HepG2 (cell line): ENCODE measurements around the gene DDX17. TPM values are rescaled to one million over a fixed set of nuclear protein-coding genes. Genes with fewer than 3 reads are reported as not detected.

ENCODE experiments used
- ARNT ChIP-seq: fragments of 450-650 bp; IDR thresholded peaks from 2 replicates; pipeline ENCODE4 v1.6.1; 2017
- HES4 ChIP-seq: sonication (generic); formaldehyde crosslinking; IDR thresholded peaks from 2 replicates; pipeline ENCODE4 v1.9.0; 2021; ENCODE audit warnings: mild to moderate bottlenecking, missing genetic modification reagents, borderline replicate concordance
- MIER2 ChIP-seq: IDR thresholded peaks from 2 replicates; pipeline ENCODE4 v1.6.1; 2016; ENCODE audit warnings: missing biosample characterization, missing genetic modification reagents
- NR2C2 ChIP-seq: sonication (generic); formaldehyde crosslinking; IDR thresholded peaks from 2 replicates; pipeline ENCODE4 v1.4.0; 2020; ENCODE audit warnings: missing genetic modification reagents, mild to moderate bottlenecking, moderate library complexity, borderline replicate concordance
- TOE1 ChIP-seq: sonication (generic); formaldehyde crosslinking; IDR thresholded peaks from 2 replicates; pipeline ENCODE4 v1.4.0; 2020; ENCODE audit warnings: mild to moderate bottlenecking, missing genetic modification reagents
- TRIM24 ChIP-seq: sonication (generic); formaldehyde crosslinking; IDR thresholded peaks from 2 replicates; pipeline ENCODE4 v1.8.0; 2022; ENCODE audit warnings: mild to moderate bottlenecking, missing genetic modification reagents
- YEATS4 ChIP-seq: sonication (generic); formaldehyde crosslinking; IDR thresholded peaks from 2 replicates; pipeline ENCODE4 v1.4.0; 2020; ENCODE audit warnings: missing genetic modification reagents, borderline replicate concordance
- ZNF501 ChIP-seq: sonication (generic); formaldehyde crosslinking; IDR thresholded peaks from 2 replicates; pipeline ENCODE4 v1.5.1; 2020; ENCODE audit warnings: mild to moderate bottlenecking, moderate library complexity, missing genetic modification reagents
- polyA plus RNA-seq, 8 experiments: library from polyadenylated mRNA; depleted of rRNA in 3 of 8; stranded (reverse) in 7 of 8; unstranded in 1 of 8; fragments of >200 nt; fragmentation: Illumina TruSeq in 4 of 8; extraction: Trizol in 4 of 8; gene quantifications; 2 replicates each; pipeline versions ENCODE4 v1.2.1 to v1.2.3, GENCODE V29; 2011 to 2016; ENCODE audit warnings: low read depth in 4 of 8, missing spikeins in 1 of 8, mixed read lengths in 1 of 8; ENCODE audit not compliant: insufficient read depth in 1 of 8
- total RNA-seq, 5 experiments: library from RNA; depleted of rRNA; stranded (reverse); fragments of >200 nt; fragmentation: Illumina TruSeq; extraction: Trizol; gene quantifications; 2 replicates each; pipeline ENCODE4 v1.2.3, GENCODE V29; 2016; ENCODE audit warnings: low read depth in 1 of 5
- TF ChIP-seq, protein P1 (sequence below): sonication (generic); formaldehyde crosslinking; IDR thresholded peaks from 2 replicates; pipeline ENCODE4 v1.5.1; 2020; ENCODE audit warnings: missing genetic modification reagents, mild to moderate bottlenecking, borderline replicate concordance
- TF ChIP-seq, protein P2 (sequence below): sonication (generic); formaldehyde crosslinking; IDR thresholded peaks from 2 replicates; pipeline ENCODE4 v1.4.0; 2020; ENCODE audit warnings: missing genetic modification reagents
- TF ChIP-seq, protein P3 (sequence below): sonication (generic); formaldehyde crosslinking; IDR thresholded peaks from 2 replicates; pipeline ENCODE4 v1.8.1; 2023; ENCODE audit warnings: mild to moderate bottlenecking, moderate library complexity, missing genetic modification reagents
- TF ChIP-seq, protein P4 (sequence below): sonication (generic); formaldehyde crosslinking; IDR thresholded peaks from 2 replicates; pipeline ENCODE4 v1.4.0; 2020; ENCODE audit warnings: mild to moderate bottlenecking, low read depth, missing genetic modification reagents
- TF ChIP-seq, protein P5 (sequence below): sonication (generic); formaldehyde crosslinking; IDR thresholded peaks from 2 replicates; pipeline ENCODE4 v1.5.1; 2020; ENCODE audit warnings: missing genetic modification reagents, mild to moderate bottlenecking, borderline replicate concordance
- TF ChIP-seq, protein P6 (sequence below): sonication (generic); formaldehyde crosslinking; IDR thresholded peaks from 2 replicates; pipeline ENCODE4 v1.8.0; 2023; ENCODE audit warnings: mild to moderate bottlenecking, missing genetic modification reagents
- TF ChIP-seq, protein P7 (sequence below): sonication (generic); formaldehyde crosslinking; IDR thresholded peaks from 2 replicates; pipeline ENCODE4 v1.4.0; 2020; ENCODE audit warnings: missing genetic modification reagents

DDX17 gene
- total and polyA plus RNA-seq, 2 of the 13 experiments (the other 11 are each of a cell fraction or from before 2014, with no cell fraction given), result 238 to 344 TPM

DNA sequence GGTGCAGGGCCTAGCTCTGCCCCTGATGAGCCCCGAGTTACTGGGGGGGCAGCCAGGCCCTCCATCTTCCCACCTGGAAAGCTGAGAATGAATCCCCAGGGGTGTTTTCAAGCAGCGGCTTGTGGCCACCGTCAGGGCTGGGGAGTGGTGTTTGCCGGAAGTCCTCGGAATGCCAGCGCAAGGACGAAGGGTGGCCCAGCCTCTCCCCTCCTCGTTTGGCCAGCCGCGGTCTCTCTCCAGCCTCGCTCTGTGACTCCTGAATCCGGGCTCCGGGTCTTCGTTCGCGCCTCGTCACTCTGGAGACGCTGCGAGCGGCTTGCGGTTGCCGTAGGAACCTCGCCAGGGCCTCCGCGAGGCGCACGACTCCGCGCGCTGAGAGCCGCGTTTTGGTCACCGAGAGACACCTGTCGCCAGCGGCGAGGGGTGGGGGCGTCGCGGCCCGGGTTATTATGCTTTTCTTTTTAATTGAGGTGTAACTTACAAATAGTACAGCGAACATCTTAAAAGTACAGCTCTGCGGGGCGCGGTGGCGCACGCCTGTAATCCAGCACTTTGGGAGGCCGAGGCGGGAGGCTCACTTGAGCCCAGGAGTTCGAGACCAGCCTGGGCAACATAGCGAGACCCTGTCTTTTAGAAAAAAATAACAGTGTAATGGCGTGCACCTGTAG is 44.6 kb downstream of the DDX17 start (continued):
- TF ChIP-seq, protein P1, sequence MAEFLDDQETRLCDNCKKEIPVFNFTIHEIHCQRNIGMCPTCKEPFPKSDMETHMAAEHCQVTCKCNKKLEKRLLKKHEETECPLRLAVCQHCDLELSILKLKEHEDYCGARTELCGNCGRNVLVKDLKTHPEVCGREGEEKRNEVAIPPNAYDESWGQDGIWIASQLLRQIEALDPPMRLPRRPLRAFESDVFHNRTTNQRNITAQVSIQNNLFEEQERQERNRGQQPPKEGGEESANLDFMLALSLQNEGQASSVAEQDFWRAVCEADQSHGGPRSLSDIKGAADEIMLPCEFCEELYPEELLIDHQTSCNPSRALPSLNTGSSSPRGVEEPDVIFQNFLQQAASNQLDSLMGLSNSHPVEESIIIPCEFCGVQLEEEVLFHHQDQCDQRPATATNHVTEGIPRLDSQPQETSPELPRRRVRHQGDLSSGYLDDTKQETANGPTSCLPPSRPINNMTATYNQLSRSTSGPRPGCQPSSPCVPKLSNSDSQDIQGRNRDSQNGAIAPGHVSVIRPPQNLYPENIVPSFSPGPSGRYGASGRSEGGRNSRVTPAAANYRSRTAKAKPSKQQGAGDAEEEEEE (CRISPR knock-in tag), result no peak
- TF ChIP-seq ZNF501 (peak; percentile 75), HES4 (CRISPR knock-in tag) (no peak), YEATS4 (CRISPR knock-in tag) (peak; percentile 25; the same call in 1 of the 2 replicates), NR2C2 (CRISPR knock-in tag) (no peak), ARNT (no peak), TRIM24 (CRISPR knock-in tag) (no peak), MIER2 (CRISPR knock-in tag) (no peak), TOE1 (CRISPR knock-in tag) (0 out of 2 replicates have a peak, but pooled peaks have one; percentile 55)
- TF ChIP-seq, protein P2, sequence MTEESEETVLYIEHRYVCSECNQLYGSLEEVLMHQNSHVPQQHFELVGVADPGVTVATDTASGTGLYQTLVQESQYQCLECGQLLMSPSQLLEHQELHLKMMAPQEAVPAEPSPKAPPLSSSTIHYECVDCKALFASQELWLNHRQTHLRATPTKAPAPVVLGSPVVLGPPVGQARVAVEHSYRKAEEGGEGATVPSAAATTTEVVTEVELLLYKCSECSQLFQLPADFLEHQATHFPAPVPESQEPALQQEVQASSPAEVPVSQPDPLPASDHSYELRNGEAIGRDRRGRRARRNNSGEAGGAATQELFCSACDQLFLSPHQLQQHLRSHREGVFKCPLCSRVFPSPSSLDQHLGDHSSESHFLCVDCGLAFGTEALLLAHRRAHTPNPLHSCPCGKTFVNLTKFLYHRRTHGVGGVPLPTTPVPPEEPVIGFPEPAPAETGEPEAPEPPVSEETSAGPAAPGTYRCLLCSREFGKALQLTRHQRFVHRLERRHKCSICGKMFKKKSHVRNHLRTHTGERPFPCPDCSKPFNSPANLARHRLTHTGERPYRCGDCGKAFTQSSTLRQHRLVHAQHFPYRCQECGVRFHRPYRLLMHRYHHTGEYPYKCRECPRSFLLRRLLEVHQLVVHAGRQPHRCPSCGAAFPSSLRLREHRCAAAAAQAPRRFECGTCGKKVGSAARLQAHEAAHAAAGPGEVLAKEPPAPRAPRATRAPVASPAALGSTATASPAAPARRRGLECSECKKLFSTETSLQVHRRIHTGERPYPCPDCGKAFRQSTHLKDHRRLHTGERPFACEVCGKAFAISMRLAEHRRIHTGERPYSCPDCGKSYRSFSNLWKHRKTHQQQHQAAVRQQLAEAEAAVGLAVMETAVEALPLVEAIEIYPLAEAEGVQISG (CRISPR knock-in tag), result peak; percentile 74
- TF ChIP-seq, protein P3, sequence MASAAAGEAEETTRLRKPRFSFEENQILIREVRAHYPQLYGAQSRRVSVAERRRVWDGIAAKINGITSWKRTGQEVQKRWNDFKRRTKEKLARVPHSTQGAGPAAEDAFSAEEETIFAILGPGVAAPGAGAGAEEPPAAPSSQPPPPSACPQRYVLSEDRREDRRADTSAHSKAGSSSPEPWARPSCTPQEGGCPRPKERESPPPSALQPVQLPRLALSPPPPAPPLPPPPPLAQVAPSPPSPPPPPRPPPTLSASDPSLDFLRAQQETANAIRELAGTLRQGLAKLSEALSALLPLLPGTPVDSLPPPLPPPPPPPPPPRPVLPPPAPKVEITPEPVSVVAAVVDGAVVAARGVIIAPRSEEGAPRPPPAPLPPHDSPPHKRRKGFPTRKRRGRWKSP (CRISPR knock-in tag), result peak; percentile 98
- TF ChIP-seq, protein P4, sequence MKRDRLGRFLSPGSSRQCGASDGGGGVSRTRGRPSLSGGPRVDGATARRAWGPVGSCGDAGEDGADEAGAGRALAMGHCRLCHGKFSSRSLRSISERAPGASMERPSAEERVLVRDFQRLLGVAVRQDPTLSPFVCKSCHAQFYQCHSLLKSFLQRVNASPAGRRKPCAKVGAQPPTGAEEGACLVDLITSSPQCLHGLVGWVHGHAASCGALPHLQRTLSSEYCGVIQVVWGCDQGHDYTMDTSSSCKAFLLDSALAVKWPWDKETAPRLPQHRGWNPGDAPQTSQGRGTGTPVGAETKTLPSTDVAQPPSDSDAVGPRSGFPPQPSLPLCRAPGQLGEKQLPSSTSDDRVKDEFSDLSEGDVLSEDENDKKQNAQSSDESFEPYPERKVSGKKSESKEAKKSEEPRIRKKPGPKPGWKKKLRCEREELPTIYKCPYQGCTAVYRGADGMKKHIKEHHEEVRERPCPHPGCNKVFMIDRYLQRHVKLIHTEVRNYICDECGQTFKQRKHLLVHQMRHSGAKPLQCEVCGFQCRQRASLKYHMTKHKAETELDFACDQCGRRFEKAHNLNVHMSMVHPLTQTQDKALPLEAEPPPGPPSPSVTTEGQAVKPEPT, result no peak
- TF ChIP-seq, protein P5, sequence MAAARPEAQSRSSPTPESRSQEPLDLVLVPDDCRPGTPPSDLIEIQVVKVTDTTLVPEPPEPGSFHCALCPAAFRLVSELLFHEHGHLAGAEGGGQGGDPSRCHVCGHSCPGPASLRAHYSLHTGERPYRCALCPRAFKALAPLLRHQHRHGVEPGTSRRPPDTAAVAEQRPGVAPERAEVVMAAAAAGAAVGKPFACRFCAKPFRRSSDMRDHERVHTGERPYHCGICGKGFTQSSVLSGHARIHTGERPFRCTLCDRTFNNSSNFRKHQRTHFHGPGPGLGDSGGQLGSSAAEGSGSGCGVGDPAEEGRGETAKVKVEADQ (CRISPR knock-in tag), result peak; percentile 41; the same call in 1 of the 2 replicates
- TF ChIP-seq, protein P6, sequence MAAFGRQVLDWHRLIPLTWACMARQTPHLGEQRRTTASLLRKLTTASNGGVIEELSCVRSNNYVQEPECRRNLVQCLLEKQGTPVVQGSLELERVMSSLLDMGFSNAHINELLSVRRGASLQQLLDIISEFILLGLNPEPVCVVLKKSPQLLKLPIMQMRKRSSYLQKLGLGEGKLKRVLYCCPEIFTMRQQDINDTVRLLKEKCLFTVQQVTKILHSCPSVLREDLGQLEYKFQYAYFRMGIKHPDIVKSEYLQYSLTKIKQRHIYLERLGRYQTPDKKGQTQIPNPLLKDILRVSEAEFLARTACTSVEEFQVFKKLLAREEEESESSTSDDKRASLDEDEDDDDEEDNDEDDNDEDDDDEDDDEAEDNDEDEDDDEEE (CRISPR knock-in tag), result no peak
- TF ChIP-seq, protein P7, sequence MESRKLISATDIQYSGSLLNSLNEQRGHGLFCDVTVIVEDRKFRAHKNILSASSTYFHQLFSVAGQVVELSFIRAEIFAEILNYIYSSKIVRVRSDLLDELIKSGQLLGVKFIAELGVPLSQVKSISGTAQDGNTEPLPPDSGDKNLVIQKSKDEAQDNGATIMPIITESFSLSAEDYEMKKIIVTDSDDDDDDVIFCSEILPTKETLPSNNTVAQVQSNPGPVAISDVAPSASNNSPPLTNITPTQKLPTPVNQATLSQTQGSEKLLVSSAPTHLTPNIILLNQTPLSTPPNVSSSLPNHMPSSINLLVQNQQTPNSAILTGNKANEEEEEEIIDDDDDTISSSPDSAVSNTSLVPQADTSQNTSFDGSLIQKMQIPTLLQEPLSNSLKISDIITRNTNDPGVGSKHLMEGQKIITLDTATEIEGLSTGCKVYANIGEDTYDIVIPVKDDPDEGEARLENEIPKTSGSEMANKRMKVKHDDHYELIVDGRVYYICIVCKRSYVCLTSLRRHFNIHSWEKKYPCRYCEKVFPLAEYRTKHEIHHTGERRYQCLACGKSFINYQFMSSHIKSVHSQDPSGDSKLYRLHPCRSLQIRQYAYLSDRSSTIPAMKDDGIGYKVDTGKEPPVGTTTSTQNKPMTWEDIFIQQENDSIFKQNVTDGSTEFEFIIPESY (CRISPR knock-in tag), result 0 out of 2 replicates have a peak, but pooled peaks have one; percentile 5
